GM12891 (cell line): ENCODE results near the gene ZCCHC24.

Experiments
- DNase-seq: peaks from one replicate; pipeline ENCODE4 v3.0.0; 2011; ENCODE audit warnings: low spot score; ENCODE audit not compliant: insufficient read length
- FAIRE-seq: peaks from 2 replicates; lab custom pipeline; 2011; peaks lifted over from hg19 to GRCh38; lab: Jason Lieb, UNC
- PAX5 ChIP-seq: IDR thresholded peaks from 2 replicates; pipeline ENCODE4 v1.6.1; 2011; ENCODE audit warnings: low read length, moderate library complexity, mild to moderate bottlenecking; ENCODE audit not compliant: insufficient read depth, severe bottlenecking
- POLR2A ChIP-seq: IDR thresholded peaks from 2 replicates; pipeline ENCODE4 v1.6.1; 2011; ENCODE audit warnings: low read depth, low read length, control low read depth
- POLR2AphosphoS5 ChIP-seq: IDR thresholded peaks from 2 replicates; pipeline ENCODE4 v1.6.1; 2011; ENCODE audit warnings: low read depth, low read length, control low read depth
- POU2F2 ChIP-seq: IDR thresholded peaks from 2 replicates; pipeline ENCODE4 v1.6.1; 2011; ENCODE audit warnings: low read depth, mild to moderate bottlenecking, control low read depth, low read length, moderate library complexity
- SPI1 ChIP-seq: IDR thresholded peaks from 2 replicates; pipeline ENCODE4 v1.6.1; 2011; ENCODE audit warnings: low read depth, low read length, control low read depth
- TAF1 ChIP-seq: IDR thresholded peaks from 2 replicates; pipeline ENCODE4 v1.6.1; 2011; ENCODE audit warnings: low read depth, low read length, control low read depth

ZCCHC24 gene

DNA sequence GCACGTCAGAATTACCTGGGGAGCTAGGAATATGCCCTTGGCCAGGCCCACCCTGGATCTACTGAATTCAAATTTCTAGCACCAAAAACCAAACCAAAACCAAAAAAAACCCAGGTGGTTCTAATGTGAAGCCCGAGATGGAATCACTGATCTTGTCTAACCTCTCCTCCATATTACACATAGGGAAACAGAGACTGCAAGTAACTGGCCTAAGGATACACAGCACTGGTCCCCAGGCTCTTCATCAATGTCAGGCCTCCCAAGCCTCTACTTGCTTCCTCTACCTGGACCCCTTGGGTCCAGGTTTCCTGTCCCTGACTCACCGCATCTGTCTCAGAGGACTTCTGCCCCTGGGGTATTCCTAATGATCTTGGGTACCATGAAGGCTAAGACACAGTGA is 30.7 kb downstream of the ZCCHC24 start:
- DNase-seq = no peak
- no peak for FAIRE-seq
- no peak for TF ChIP-seq POLR2A
- TF ChIP-seq SPI1 = no peak
- TF ChIP-seq TAF1 = no peak
- no peak for TF ChIP-seq PAX5
- no peak for TF ChIP-seq POU2F2
- TF ChIP-seq POLR2AphosphoS5 = no peak

DNA sequence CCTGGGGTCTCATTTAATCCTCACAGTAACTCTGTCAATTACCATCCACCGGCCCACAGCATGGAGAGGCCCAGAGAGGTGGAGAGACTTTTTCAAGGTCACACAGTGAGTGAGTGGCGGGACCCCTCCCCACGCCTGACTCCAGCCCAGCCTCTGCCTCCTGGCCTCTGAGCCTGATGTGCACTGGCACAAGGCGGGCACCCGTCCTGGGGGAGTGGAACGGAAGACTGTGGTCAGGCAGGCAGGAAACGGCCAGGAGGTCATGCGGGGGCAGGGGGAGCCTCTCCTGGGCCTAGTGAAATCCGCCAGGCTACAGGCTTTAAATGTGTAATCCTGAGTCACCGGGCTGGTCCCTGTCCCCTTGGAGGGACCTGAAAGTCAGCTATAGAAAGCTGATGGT is 32.2 kb downstream of the ZCCHC24 start:
- no peak for DNase-seq
- no peak for FAIRE-seq
- TF ChIP-seq TAF1 (no peak), SPI1 (no peak), PAX5 (no peak), POLR2A (no peak), POLR2AphosphoS5 (no peak), POU2F2 (no peak)

DNA sequence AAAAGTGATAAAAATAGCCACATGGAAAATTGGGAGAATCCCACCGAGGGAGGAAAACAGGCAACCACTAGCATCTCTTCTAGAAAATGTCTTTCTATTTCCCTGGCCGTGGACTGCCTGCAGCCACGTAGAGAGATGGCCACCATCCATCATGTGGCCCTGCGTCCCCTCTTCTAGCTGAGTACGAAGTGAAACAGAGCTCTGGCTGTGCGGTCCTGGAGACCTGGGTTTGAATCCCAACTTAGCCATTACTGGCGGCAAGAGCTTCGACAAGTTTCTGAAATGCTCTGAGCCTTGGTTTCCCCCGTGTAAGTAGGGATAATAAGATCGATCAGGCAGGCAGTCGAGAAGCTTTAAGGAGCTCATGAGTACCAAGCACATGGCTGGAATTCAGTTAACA is 32.9 kb downstream of the ZCCHC24 start:
- DNase-seq (no peak), FAIRE-seq (no peak)
- TF ChIP-seq SPI1 (no peak), POLR2A (no peak), POLR2AphosphoS5 (no peak), POU2F2 (no peak), PAX5 (no peak), TAF1 (no peak)

DNA sequence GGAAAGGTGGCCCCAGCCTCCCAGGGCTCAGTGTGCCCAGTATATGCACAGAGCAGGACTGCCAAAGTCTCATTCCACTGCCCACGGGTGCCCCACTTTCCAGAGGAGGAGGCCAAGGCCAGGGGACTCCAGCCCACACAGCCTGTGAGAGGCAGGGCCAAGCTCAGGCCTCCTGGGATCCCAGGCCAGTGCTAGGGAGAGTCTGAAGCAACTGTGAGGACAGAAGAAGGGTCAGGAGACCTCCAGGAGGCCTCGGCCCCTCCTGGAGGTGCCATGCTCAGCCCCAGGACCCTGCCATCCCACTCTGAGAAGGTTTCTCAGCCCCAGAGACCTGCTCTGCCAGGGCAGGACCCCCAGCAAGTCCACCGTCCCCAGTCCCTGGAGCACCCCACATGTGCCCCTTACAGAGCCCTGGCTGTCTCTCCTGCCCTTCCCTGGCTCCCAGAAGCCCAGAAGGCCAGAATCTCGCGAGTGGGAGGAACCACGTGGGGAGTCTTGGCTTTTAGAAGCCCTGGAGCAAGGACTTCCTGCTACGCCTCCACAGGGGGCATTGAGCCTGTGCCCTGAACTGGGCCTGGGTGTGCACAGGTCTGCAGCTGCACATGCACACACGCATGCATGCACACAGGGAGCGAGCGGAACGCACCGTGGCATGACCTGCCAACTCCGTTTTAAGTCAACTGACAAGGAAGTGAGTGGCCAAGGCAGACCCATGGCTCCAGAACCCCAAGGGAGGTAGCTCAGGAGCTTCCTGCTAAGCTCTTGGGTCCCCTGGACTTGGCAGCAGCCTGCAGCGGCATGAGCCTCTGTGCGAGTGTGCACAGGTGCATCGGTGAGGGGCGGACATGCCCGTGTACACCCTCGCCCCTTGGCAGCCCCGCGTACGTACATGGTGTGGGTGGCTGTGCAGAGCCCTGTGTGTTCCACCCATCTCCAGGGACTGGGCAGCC is 33.6 kb downstream of the ZCCHC24 start:
- DNase-seq (no peak), FAIRE-seq (no peak)
- no peak for TF ChIP-seq POU2F2
- TF ChIP-seq POLR2A = no peak
- no peak for TF ChIP-seq PAX5
- TF ChIP-seq TAF1 = no peak
- no peak for TF ChIP-seq SPI1
- no peak for TF ChIP-seq POLR2AphosphoS5

DNA sequence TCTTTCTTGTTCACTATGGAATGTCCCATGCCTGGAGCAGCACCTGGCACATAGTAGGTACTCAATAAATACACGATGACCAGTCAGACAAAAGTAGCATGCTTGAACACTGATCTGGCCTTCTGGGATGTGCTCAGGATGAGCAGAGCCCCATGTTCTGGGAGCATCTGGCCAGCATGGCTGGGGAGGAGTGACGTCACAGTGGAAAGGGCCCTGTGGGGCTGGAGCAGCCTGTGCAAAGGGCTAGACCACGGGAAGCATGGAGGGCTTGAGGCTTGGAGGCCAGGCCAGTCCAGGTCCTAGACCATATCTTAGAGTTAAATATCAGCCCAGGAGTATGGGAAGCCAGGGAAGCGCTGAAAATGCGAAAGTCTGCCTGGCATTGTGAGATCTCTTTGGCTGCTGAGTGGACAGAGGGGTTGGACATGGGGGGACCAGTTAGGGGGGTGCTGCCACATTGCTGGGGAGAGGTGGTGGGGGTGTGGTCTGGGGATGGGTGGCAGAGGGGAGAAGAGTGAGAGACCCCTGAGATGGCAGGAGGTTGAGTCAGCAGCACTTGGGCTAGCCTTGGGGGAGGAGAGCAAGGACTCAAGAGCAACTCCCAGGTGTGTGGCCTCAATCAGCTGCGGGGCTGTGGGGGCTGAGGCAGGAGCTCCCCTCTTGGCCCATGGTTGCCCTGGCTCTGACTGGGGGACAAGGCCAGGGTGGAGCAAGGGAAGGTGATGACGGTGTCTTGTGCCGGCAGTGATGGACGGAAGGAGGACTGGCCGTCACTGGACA is 34.9 kb downstream of the ZCCHC24 start:
- TF ChIP-seq PAX5 = no peak
- TF ChIP-seq POLR2AphosphoS5 = no peak
- no peak for TF ChIP-seq POU2F2
- DNase-seq (no peak), FAIRE-seq (no peak)

DNA sequence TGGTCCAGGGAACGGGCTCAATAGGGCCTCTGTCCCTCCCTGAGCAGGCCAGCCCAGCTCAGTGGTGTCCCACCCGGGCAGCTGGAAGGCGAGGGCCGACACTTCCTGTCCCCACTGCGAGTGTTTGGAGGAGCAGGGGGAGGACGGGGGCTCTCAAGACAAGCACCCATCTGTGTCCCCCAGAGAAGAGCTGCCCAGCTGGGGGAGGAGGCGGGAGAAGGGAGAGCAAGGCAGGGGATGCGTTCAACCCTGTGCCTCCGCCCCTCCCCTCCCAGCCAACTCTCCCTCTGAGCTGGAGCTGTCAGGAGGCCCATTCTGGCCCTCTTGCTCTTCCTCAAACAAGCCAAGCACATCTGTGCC is 35.7 kb downstream of the ZCCHC24 start:
- no peak for TF ChIP-seq PAX5
- TF ChIP-seq POU2F2 = no peak
- no peak for TF ChIP-seq POLR2A
- TF ChIP-seq SPI1 = no peak
- no peak for TF ChIP-seq POLR2AphosphoS5
- TF ChIP-seq TAF1 = no peak
- DNase-seq (no peak), FAIRE-seq (no peak)

DNA sequence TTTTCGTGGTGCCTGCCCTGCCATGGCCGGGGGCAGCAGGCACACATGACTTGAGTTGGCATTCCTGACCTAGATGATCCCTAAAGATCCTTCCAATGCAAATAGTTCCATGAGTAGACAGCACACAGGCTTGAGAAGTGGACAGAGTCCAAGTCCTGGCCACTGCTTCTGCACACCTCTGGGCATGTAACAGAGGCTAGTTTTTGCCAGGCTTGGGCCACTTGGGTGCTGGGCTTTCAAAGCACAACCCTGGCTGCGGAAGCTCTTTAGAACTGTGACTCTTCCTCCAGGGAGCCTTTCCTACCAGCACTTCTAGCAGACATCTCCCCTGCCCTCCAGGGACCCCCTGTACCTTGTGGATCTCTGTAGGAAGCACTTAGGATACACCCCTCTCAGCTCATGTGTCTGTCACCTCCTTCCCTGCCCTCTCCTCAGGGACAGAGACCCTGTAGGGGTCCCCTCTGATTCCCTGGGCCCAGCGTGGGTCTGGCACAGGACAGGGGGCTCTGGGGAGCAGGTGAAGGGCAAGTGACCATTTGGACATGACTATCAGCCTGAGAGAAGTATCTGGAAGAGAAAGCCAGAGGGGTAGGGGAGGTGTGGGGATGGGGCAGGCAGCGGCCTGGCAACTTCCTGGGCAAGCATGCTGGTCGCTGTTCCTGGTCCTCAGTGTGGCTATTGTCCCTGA is 36.2 kb downstream of the ZCCHC24 start:
- no peak for FAIRE-seq
- DNase-seq = no peak
- TF ChIP-seq PAX5 (no peak), POLR2A (no peak), SPI1 (no peak), TAF1 (no peak), POU2F2 (no peak), POLR2AphosphoS5 (no peak)

DNA sequence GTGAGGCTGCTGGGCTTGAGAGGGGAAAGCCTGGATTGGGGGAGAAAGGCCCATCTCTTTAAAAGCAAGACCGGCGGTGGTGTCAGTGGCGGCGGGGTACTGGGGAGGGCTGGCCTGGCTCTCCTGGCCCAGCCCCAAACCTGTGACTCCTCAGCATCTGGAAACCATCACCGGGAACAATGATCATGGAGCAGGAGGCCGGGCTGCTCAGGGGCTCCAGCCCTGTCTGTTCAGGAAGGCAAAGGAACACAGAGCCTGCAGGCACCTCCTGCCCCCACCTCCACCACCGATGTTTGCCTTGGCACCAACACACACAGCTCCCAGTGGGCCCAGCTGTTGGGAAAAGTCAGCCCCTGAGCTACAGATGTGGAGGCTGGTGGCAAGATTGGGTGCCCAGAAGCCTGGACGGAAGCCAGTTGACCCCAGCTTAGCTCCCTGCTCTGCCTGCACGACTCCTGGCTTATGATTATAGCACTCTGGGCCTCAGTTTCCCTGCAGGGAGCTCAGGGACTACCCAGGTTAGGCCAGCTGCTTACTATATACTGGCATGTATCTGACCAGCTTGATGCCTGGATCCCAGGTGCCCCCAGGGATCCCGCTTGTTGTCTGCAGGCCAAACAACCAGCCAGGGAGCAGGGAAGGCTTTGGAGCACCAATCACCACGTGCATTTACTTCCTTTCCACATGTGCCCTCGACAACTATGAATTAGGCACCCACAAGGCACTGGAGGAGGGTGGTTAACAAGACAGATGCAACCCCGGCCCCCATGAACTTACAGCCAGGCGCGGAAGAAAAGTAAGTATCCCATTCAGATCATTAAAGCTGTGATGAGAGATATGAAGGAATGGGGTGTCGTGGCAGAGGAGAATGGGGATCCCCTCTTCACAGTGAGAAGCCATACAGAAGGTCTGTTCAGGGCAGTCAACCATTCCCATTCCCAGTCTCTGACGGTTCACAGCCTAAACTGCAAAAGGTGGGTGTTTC is 37.3 kb downstream of the ZCCHC24 start:
- TF ChIP-seq POLR2A (no peak), SPI1 (no peak), POU2F2 (no peak), POLR2AphosphoS5 (no peak), TAF1 (no peak), PAX5 (no peak)
- no peak for DNase-seq
- no peak for FAIRE-seq

DNA sequence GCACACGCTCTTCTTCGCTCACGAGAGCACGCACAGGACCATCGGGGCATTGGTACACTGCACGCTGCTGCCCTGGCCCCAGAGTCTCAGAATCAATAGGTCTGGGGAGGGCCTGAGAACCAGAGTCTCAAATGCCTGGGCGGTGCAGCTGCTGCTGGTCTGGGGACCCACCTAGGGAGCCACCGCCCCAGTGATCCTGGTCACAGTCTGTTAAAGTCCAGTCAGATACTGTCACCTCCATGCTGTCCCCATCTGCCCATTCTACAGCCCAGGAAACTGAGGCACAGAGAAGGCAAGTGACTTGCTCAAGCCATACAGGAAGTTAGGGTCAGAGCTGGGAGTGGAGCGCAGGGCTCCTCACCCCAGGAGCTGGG is 38.0 kb downstream of the ZCCHC24 start:
- FAIRE-seq (no peak), DNase-seq (no peak)
- no peak for TF ChIP-seq POLR2A
- TF ChIP-seq SPI1 = no peak
- TF ChIP-seq POU2F2 = no peak
- TF ChIP-seq PAX5 = no peak
- no peak for TF ChIP-seq TAF1
